HL-60 (cell line): ENCODE measurements around the gene SRBD1.

Source experiments
- REST ChIP-seq: IDR thresholded peaks from 2 replicates; pipeline ENCODE4 v1.6.1; 2012; ENCODE audit warnings: low read depth; ENCODE audit not compliant: insufficient replicate concordance
- SPI1 ChIP-seq: IDR thresholded peaks from 2 replicates; pipeline ENCODE4 v1.6.1; 2012; ENCODE audit warnings: low read depth, mild to moderate bottlenecking, borderline replicate concordance

DNA sequence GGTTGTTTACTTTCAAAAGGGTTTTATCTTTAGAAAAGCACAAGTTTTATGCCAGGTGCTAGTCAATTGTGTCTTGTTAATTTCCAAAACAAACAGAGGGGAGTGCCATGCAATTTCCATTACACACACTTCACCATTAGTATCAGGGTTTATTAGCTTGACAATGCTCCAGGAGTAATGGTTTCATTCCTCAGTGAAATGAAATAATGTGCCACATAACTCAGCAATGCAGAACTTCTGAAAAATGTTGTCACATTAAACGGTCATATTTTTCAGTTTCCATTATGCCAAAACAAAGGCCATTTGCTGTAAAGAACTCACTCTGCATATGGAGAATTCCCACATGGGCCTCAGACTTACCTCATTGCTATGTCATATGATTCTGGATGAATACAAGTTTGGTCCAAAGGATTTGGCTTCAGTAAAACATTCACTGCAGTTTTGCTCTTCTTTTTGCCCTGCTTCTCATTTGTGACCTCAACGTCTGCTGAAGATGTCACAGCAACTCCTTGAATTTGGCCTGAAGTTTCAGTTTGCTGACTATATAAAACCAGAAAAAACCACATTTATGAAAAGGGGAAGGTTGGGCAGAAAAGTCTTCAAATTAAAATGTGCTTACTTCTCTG lies 198.2 kb downstream of the SRBD1 start:
- no peak for TF ChIP-seq REST
- TF ChIP-seq SPI1, result no peak
